ENCODE measurements around the gene TRIM66. TPM values are rescaled to one million over a fixed set of nuclear protein-coding genes. Genes with fewer than 3 reads are reported as not detected.
A peak's percentile ranks its signal among the peaks of the same experiment; 100 is the strongest.

Gene TRIM66
- total and polyA plus RNA-seq, 4 donors: 3.4 to 18.7 (median 8.9) TPM

GRCh38 chr11:8683115-8683807 lies 796 bp upstream of the TRIM66 start:
- Histone ChIP-seq H3K27ac (ENCODE audit: low read depth in 1 of 2, low read length in 2 of 2) (peak overlapping the region; percentile 15 to 83), H3K4me1 (ENCODE audit: control insufficient read depth in 1 of 2, insufficient read depth in 2 of 2, low read length in 2 of 2) (no peaks in the 10 kb centered on the region), H3K36me3 (ENCODE audit: control insufficient read depth in 1 of 2, insufficient read depth in 2 of 2, low read length in 1 of 2) (peaks cover 2 to 3% of the 10 kb centered on the region in 2 donors), H3K9me3 (ENCODE audit: control insufficient read depth, low read length) (no peaks in the 10 kb centered on the region), H3K27me3 (ENCODE audit: control insufficient read depth in 1 of 2, insufficient read depth in 2 of 2, low read length in 1 of 2) (no peaks in the 10 kb centered on the region), H3K4me3 (ENCODE audit: low read length in 2 of 2) (peak overlapping the region; percentile 70 to 71)
- DNase-seq (no peak), ATAC-seq (ENCODE audit: low FRiP score) (no peak)
- WGBS, 2 donors: 3 to 4% methylated on average over 26 to 27 of the region's 27 CpGs
- intact Hi-C loops (cut with DNase I): loop anchor here (2.0 to 10.0 kb wide), 5 partner anchors 82 to 282 kb away; partner anchors contain the start of genes AKIP1 (in 1 of the 2) and TMEM9B (in 1 of the 2)

- Histone ChIP-seq H3K4me1 (ENCODE audit: control insufficient read depth in 1 of 2, insufficient read depth in 2 of 2, low read length in 2 of 2) (no peaks in the 10 kb centered on the region), H3K9me3 (ENCODE audit: control insufficient read depth, low read length) (no peaks in the 10 kb centered on the region), H3K27me3 (ENCODE audit: control insufficient read depth in 1 of 2, insufficient read depth in 2 of 2, low read length in 1 of 2) (no peaks in the 10 kb centered on the region), H3K4me3 (ENCODE audit: low read length in 2 of 2) (peak overlapping the region; percentile 28 to 70), H3K36me3 (ENCODE audit: control insufficient read depth in 1 of 2, insufficient read depth in 2 of 2, low read length in 1 of 2) (peaks cover 2 to 3% of the 10 kb centered on the region in 2 donors), H3K27ac (ENCODE audit: low read depth in 1 of 2, low read length in 2 of 2) (peak overlapping the region; percentile 10 to 66)
- WGBS, 2 donors: 20 to 25% methylated on average over 14 of the region's 14 CpGs
- no peak for DNase-seq
- ATAC-seq (ENCODE audit: low FRiP score): no peak
- intact Hi-C loops (cut with DNase I): loop anchor here (1.0 to 10.0 kb wide), 6 partner anchors 11 to 283 kb away; partner anchors contain the start of genes AKIP1 (in 1 of the 2) and TMEM9B (in 1 of the 2)
These were observed 595 bp downstream of the TRIM66 start for GRCh38 chr11:8681837-8682302.

GRCh38 chr11:8679006-8679405 lies 3.5 kb downstream of the TRIM66 start:
- Histone ChIP-seq H3K36me3 (ENCODE audit: control insufficient read depth in 1 of 2, insufficient read depth in 2 of 2, low read length in 1 of 2) (peaks cover 2 to 3% of the 10 kb centered on the region in 2 donors), H3K27me3 (ENCODE audit: control insufficient read depth in 1 of 2, insufficient read depth in 2 of 2, low read length in 1 of 2) (no peaks in the 10 kb centered on the region), H3K27ac (ENCODE audit: low read depth in 1 of 2, low read length in 2 of 2) (no peak overlapping the region), H3K4me1 (ENCODE audit: control insufficient read depth in 1 of 2, insufficient read depth in 2 of 2, low read length in 2 of 2) (no peaks in the 10 kb centered on the region), H3K9me3 (ENCODE audit: control insufficient read depth, low read length) (no peaks in the 10 kb centered on the region), H3K4me3 (ENCODE audit: low read length in 2 of 2) (no peak overlapping the region)
- intact Hi-C loops (cut with DNase I): no loop called here
- ATAC-seq (ENCODE audit: low FRiP score) (no peak), DNase-seq (no peak)
- WGBS, 2 donors: 89 to 92% methylated on average over 1 of the region's 1 CpG

GRCh38 chr11:8676458-8676857 lies 6.0 kb downstream of the TRIM66 start:
- H3K36me3 ChIP-seq (ENCODE audit: control insufficient read depth in 1 of 2, insufficient read depth in 2 of 2, low read length in 1 of 2): peaks cover 2 to 3% of the 10 kb centered on the region in 2 donors
- intact Hi-C loops (cut with DNase I): no loop called here
- DNase-seq (no peak), ATAC-seq (ENCODE audit: low FRiP score) (no peak)
- H3K4me3 ChIP-seq (ENCODE audit: low read length in 2 of 2): no peak overlapping the region
- H3K27ac ChIP-seq (ENCODE audit: low read depth in 1 of 2, low read length in 2 of 2): no peak overlapping the region
- WGBS, 2 donors: 81 to 84% methylated on average over 1 of the region's 1 CpG
- H3K9me3 ChIP-seq (ENCODE audit: control insufficient read depth, low read length): no peaks in the 10 kb centered on the region
- no peaks in the 10 kb centered on the region for H3K27me3 ChIP-seq (ENCODE audit: control insufficient read depth in 1 of 2, insufficient read depth in 2 of 2, low read length in 1 of 2)
- H3K4me1 ChIP-seq (ENCODE audit: control insufficient read depth in 1 of 2, insufficient read depth in 2 of 2, low read length in 2 of 2): no peaks in the 10 kb centered on the region

- Histone ChIP-seq H3K27ac (ENCODE audit: low read depth in 1 of 2, low read length in 2 of 2) (no peak overlapping the region), H3K36me3 (ENCODE audit: control insufficient read depth in 1 of 2, insufficient read depth in 2 of 2, low read length in 1 of 2) (peaks cover 2 to 3% of the 10 kb centered on the region in 2 donors), H3K27me3 (ENCODE audit: control insufficient read depth in 1 of 2, insufficient read depth in 2 of 2, low read length in 1 of 2) (no peaks in the 10 kb centered on the region), H3K9me3 (ENCODE audit: control insufficient read depth, low read length) (no peaks in the 10 kb centered on the region), H3K4me1 (ENCODE audit: control insufficient read depth in 1 of 2, insufficient read depth in 2 of 2, low read length in 2 of 2) (peaks cover 0 to 3% of the 10 kb centered on the region in 2 donors), H3K4me3 (ENCODE audit: low read length in 2 of 2) (no peak overlapping the region)
- ATAC-seq (ENCODE audit: low FRiP score) (no peak), DNase-seq (no peak)
- 86% methylated on average over 2 of the region's 2 CpGs for WGBS, 2 donors
- intact Hi-C loops (cut with DNase I): no loop called here
These were observed 7.6 kb downstream of the TRIM66 start for GRCh38 chr11:8674859-8675258.

GRCh38 chr11:8672346-8672745 lies 10.1 kb downstream of the TRIM66 start:
- Histone ChIP-seq H3K27ac (ENCODE audit: low read depth in 1 of 2, low read length in 2 of 2) (peak overlapping the region; percentile 77 to 80), H3K36me3 (ENCODE audit: control insufficient read depth in 1 of 2, insufficient read depth in 2 of 2, low read length in 1 of 2) (no peaks in the 10 kb centered on the region), H3K27me3 (ENCODE audit: control insufficient read depth in 1 of 2, insufficient read depth in 2 of 2, low read length in 1 of 2) (no peaks in the 10 kb centered on the region), H3K9me3 (ENCODE audit: control insufficient read depth, low read length) (no peaks in the 10 kb centered on the region), H3K4me1 (ENCODE audit: control insufficient read depth in 1 of 2, insufficient read depth in 2 of 2, low read length in 2 of 2) (peaks cover 0 to 3% of the 10 kb centered on the region in 2 donors), H3K4me3 (ENCODE audit: low read length in 2 of 2) (no peak overlapping the region)
- intact Hi-C loops (cut with DNase I): no loop called here
- DNase-seq (no peak), ATAC-seq (ENCODE audit: low FRiP score) (no peak)
- 95 to 98% methylated on average over 2 of the region's 2 CpGs for WGBS, 2 donors

GRCh38 chr11:8671651-8672062 lies 10.8 kb downstream of the TRIM66 start:
- peak; percentile 77 for ATAC-seq (ENCODE audit: low FRiP score)
- H3K4me3 ChIP-seq (ENCODE audit: low read length in 2 of 2): no peak overlapping the region
- WGBS, 2 donors: 0 to 13% methylated on average over 1 of the region's 1 CpG
- H3K9me3 ChIP-seq (ENCODE audit: control insufficient read depth, low read length): no peaks in the 10 kb centered on the region
- H3K27me3 ChIP-seq (ENCODE audit: control insufficient read depth in 1 of 2, insufficient read depth in 2 of 2, low read length in 1 of 2): no peaks in the 10 kb centered on the region
- H3K27ac ChIP-seq (ENCODE audit: low read depth in 1 of 2, low read length in 2 of 2): peak overlapping the region; percentile 77 to 80
- intact Hi-C loops (cut with DNase I): loop anchor here in 1 of 2 donors (1.0 kb wide), 1 partner anchor 11 kb away; the partner anchor contains the start of genes RPL27A and TRIM66
- DNase-seq: no peak
- no peaks in the 10 kb centered on the region for H3K36me3 ChIP-seq (ENCODE audit: control insufficient read depth in 1 of 2, insufficient read depth in 2 of 2, low read length in 1 of 2)
- peaks cover 0 to 3% of the 10 kb centered on the region in 2 donors for H3K4me1 ChIP-seq (ENCODE audit: control insufficient read depth in 1 of 2, insufficient read depth in 2 of 2, low read length in 2 of 2)

GRCh38 chr11:8671193-8671612 lies 11.3 kb downstream of the TRIM66 start:
- no peaks in the 10 kb centered on the region for H3K27me3 ChIP-seq (ENCODE audit: control insufficient read depth in 1 of 2, insufficient read depth in 2 of 2, low read length in 1 of 2)
- no peak overlapping the region for H3K4me3 ChIP-seq (ENCODE audit: low read length in 2 of 2)
- peaks cover 0 to 3% of the 10 kb centered on the region in 2 donors for H3K4me1 ChIP-seq (ENCODE audit: control insufficient read depth in 1 of 2, insufficient read depth in 2 of 2, low read length in 2 of 2)
- intact Hi-C loops (cut with DNase I): loop anchor here in 1 of 2 donors (1.0 kb wide), 1 partner anchor 11 kb away; the partner anchor contains the start of genes RPL27A and TRIM66
- H3K36me3 ChIP-seq (ENCODE audit: control insufficient read depth in 1 of 2, insufficient read depth in 2 of 2, low read length in 1 of 2): no peaks in the 10 kb centered on the region
- DNase-seq: peak in 1 of 2 donors; percentile 72
- WGBS, 2 donors: 3 to 8% methylated on average over 4 of the region's 4 CpGs
- H3K27ac ChIP-seq (ENCODE audit: low read depth in 1 of 2, low read length in 2 of 2): peak overlapping the region in 1 of 2 donors; percentile 62
- no peaks in the 10 kb centered on the region for H3K9me3 ChIP-seq (ENCODE audit: control insufficient read depth, low read length)
- ATAC-seq (ENCODE audit: low FRiP score): peak; percentile 93
